Right lobe of liver (tissue), 6 donors: ENCODE results near the gene PRPF31. TPM values are rescaled to one million over a fixed set of nuclear protein-coding genes. Genes with fewer than 3 reads are reported as not detected.

Experiments used
- ATAC-seq, 4 donors: fragments of 200-7000 bp; cut with Tn5 transposase; one replicate each; pipeline ENCODE4 v1.9.1; 2020; ENCODE audit warnings: mild to moderate bottlenecking in 4 of 4, moderate library complexity in 4 of 4
- DNase-seq, 3 donors: peaks; one replicate each; pipeline ENCODE4 v3.0.0-alpha.2; 2020
- H3K27ac ChIP-seq, 3 donors: fragments of 200-600 bp; one replicate each; pipeline ENCODE4 v1.8.0; 2022
- H3K27me3 ChIP-seq, 2 donors: fragments of 200-600 bp; one replicate each; pipeline ENCODE4 v1.8.0; 2022
- H3K36me3 ChIP-seq, 4 donors: fragments of 200-600 bp; sonication (generic) in 1 of 4; one replicate each; pipeline versions ENCODE4 v1.5.1 to v1.8.0; 2017 to 2022; ENCODE audit warnings: control low read depth in 1 of 4
- H3K4me1 ChIP-seq, 4 donors: fragments of 200-600 bp; sonication (generic) in 1 of 4; one replicate each; pipeline versions ENCODE4 v1.5.1 to v1.8.0; 2017 to 2022; ENCODE audit warnings: control low read depth in 1 of 4
- H3K4me3 ChIP-seq, 3 donors: fragments of 200-600 bp; one replicate each; pipeline ENCODE4 v1.8.0; 2022
- H3K9me3 ChIP-seq, 4 donors: fragments of 200-600 bp; sonication (generic) in 1 of 4; one replicate each; pipeline versions ENCODE4 v1.5.1 to v1.8.0; 2017 to 2022; ENCODE audit warnings: control low read depth in 1 of 4
- CTCF ChIP-seq, 4 donors: fragments of 200-600 bp in 3 of 4; fragments of 450-650 bp in 1 of 4; IDR thresholded peaks; one replicate each; pipeline versions ENCODE4 v1.5.1 to v1.8.0; 2016 to 2022; ENCODE audit warnings: antibody characterized with exemption in 4 of 4, mild to moderate bottlenecking in 2 of 4
- POLR2A ChIP-seq: fragments of 450-650 bp; IDR thresholded peaks from one replicate; pipeline ENCODE4 v1.6.1; 2017; ENCODE audit warnings: antibody characterized with exemption, mild to moderate bottlenecking
- WGBS: methylation state at CpG from one replicate; pipeline ENCODE4 v1.1.6; 2018; ENCODE audit warnings: low coverage, low lambda C conversion rate; ENCODE audit not compliant: insufficient coverage; ENCODE audit errors: missing lambda C conversion rate; 5-methylcytosine and 5-hydroxymethylcytosine counted together
- intact Hi-C, 2 donors: fragments of 100-400 bp; cut with DNase I; formaldehyde crosslinking; loops; one replicate each; pipeline versions ENCODE4 v1.11.2 to v1.14.1; 2022
- total RNA-seq, 6 experiments: library from RNA; depleted of rRNA in 2 of 6; stranded (reverse); fragments of >200 nt in 2 of 6; fragmentation: NEBNext Ultra II Directional in 3 of 6; extraction: Animal tissue kit (Norgen Biotek cat#: 25700) in 3 of 6; gene quantifications; one replicate each; pipeline versions ENCODE4 v1.1.0 to v1.2.4, GENCODE V29; 2016 to 2023
- donor health status: DM: no; HTN: yes; CAD: no.
- donor health status: DM: no; HTN: no; CAD: no.
- donor health status: DM: no; HTN: no; CAD: no.
- donor health status: DM: no; HTN: yes; CAD: no.
- donor health status: DM: no; HTN: yes; CAD: no.

The PRPF31 gene
- total RNA-seq, 6 experiments from 2014 or later, result 22.1 to 34.9 (median 27.9) TPM

DNA sequence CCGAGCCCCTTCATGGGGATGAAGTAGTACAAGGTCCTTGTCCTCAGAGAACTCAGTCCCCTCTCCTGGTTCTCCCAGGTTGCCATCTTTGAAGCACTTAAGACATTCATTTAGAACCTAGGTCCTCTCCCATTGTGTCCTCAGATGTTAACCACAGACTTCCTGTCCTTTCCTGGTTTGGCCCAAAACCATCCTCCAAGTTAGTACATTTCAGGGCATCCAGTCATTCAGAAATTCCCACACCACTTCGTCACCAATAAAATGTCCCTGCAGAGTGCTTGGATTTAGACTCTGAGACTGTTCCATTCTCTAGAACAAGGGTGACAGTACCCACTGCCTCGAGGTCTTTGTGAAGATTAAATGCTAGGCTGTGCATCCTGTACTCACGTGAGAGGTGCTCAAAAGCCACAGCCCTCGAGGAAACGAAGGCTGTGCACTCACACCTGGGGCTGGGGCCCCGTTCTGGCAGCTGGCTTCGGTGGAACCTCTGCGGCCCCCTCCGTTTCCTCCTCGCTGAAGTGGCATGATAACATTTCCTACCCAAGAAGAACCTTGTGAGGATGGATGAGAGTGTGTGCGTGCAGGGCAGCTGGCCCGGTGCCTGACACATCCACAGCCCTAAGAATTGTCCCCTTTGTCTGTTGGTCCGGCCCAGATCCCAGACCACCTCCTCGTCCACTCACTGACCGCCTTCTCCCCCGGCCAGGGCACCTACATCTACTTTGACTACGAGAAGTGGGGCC lies 39.2 kb downstream of the PRPF31 start:
- Histone ChIP-seq H3K36me3 (peaks cover 4 to 81% (median 30%) of the 10 kb centered on the region in 4 donors), H3K4me3 (no peak overlapping the region), H3K27me3 (no peaks in the 10 kb centered on the region), H3K4me1 (peaks cover 0 to 10% (median 0%) of the 10 kb centered on the region in 4 donors), H3K9me3 (no peaks in the 10 kb centered on the region), H3K27ac (no peak overlapping the region)
- DNase-seq (no peak), ATAC-seq (no peak)
- 62% methylated on average over 9 of the region's 18 CpGs for WGBS
- TF ChIP-seq POLR2A (no peak), CTCF (IDR thresholded peaks at IDR 0.05) (no peak)
- intact Hi-C loops, result no loop called here

GRCh38 chr19:54155694-54156093 lies 40.1 kb downstream of the PRPF31 start:
- Histone ChIP-seq H3K4me3 (no peak overlapping the region), H3K9me3 (no peaks in the 10 kb centered on the region), H3K27me3 (no peaks in the 10 kb centered on the region), H3K4me1 (peaks cover 0 to 16% (median 3%) of the 10 kb centered on the region in 4 donors), H3K27ac (no peak overlapping the region), H3K36me3 (peaks cover 4 to 72% (median 28%) of the 10 kb centered on the region in 4 donors)
- ATAC-seq, result no peak
- DNase-seq, result no peak
- no CpG with 5 or more reads among the region's 19 CpGs for WGBS
- TF ChIP-seq CTCF (IDR thresholded peaks at IDR 0.05) (no peak), POLR2A (no peak)
- intact Hi-C loops, result no loop called here

- DNase-seq, result no peak
- TF ChIP-seq CTCF (IDR thresholded peaks at IDR 0.05) (no peak), POLR2A (no peak)
- H3K4me1 ChIP-seq, result peaks cover 0 to 19% (median 3%) of the 10 kb centered on the region in 4 donors
- no peak overlapping the region for H3K27ac ChIP-seq
- WGBS, result 86% methylated on average over 4 of the region's 11 CpGs
- no peaks in the 10 kb centered on the region for H3K9me3 ChIP-seq
- ATAC-seq, result no peak
- intact Hi-C loops, result no loop called here
- H3K27me3 ChIP-seq, result no peaks in the 10 kb centered on the region
- peaks cover 4 to 68% (median 27%) of the 10 kb centered on the region in 4 donors for H3K36me3 ChIP-seq
- no peak overlapping the region for H3K4me3 ChIP-seq
Observed at GRCh38 chr19:54156490-54156889, 40.9 kb downstream of the PRPF31 start.

DNA sequence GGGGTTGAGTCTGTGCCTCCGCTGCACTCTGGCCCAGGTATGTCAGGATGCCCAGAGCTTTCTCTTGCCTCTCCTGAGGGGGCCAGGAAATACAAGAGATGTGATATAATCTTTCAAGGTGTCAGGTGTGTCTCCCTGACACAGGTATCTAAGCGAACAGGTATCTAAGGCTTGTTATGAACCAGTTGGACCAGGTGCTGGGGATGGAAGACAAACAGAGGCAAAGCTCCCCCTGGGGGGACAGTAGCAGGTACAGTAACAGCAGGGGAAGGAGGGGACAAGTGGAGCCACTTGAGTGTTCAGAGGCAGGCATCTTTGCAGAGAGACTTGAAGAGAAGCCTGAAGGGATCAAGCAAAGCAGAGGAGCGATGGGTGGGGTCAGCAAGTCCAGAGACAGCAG lies 41.4 kb downstream of the PRPF31 start:
- Histone ChIP-seq H3K9me3 (no peaks in the 10 kb centered on the region), H3K4me1 (peaks cover 0 to 22% (median 3%) of the 10 kb centered on the region in 4 donors), H3K36me3 (peaks cover 4 to 63% (median 27%) of the 10 kb centered on the region in 4 donors), H3K27ac (no peak overlapping the region), H3K4me3 (no peak overlapping the region), H3K27me3 (no peaks in the 10 kb centered on the region)
- intact Hi-C loops, result no loop called here
- 100% methylated on average over 2 of the region's 3 CpGs for WGBS
- no peak for ATAC-seq
- TF ChIP-seq POLR2A, result no peak
- DNase-seq, result no peak

DNA sequence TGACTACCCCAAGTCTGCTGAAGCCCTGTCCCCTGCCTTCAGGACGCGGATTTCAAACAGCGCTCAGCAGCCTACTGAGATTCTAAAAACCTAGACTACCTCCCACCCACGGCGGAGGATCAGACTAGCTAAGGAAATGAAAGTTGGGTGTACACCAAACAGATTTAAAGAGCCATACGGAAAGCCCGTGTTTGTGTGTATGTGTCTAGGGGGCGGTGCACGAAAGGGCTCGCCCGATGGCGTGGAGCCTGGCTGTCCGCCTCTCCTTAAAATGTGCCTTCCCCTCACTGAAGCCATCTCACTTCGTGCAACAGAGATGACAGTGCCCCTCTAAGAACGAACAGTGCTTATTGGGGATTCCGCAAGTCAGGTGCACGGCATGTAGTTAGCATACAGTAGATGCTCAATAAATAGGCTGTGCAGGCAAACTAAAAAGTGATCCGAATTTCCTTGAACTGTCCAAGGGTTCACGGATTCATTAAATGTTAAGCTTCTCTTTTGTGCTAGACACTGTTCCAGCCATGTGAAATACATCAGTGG lies 43.3 kb downstream of the PRPF31 start:
- Histone ChIP-seq H3K36me3 (peaks cover 2 to 44% (median 17%) of the 10 kb centered on the region in 4 donors), H3K27me3 (no peaks in the 10 kb centered on the region), H3K9me3 (no peaks in the 10 kb centered on the region), H3K27ac (peak overlapping the region; percentile 76 to 93 (median 92)), H3K4me1 (peaks cover 0 to 29% (median 11%) of the 10 kb centered on the region in 4 donors), H3K4me3 (peak overlapping the region; percentile 90 to 99 (median 93))
- TF ChIP-seq CTCF (IDR thresholded peaks at IDR 0.05), result no peak
- TF ChIP-seq POLR2A, result no peak
- no peak for ATAC-seq
- 7% methylated on average over 19 of the region's 19 CpGs for WGBS
- DNase-seq, result no peak
- intact Hi-C loops, result no loop called here
